Body of pancreas (tissue), 4 donors: Measurements from ENCODE around the gene LGALS1.

Source experiments
- POLR2A ChIP-seq, 3 donors: fragments of 450-650 bp; IDR thresholded peaks; one replicate each; pipeline ENCODE4 v1.6.1; 2016; ENCODE audit warnings: antibody characterized with exemption in 3 of 3, mild to moderate bottlenecking in 2 of 3
- TF ChIP-seq, protein P1 (sequence below), 7 experiments: fragments of 450-650 bp in 4 of 7; fragments of 200-600 bp in 3 of 7; sonication (generic) in 3 of 7; IDR thresholded peaks; one replicate each; pipeline ENCODE4 v1.5.1; 2016 to 2019; ENCODE audit warnings: antibody characterized with exemption in 7 of 7

DNA sequence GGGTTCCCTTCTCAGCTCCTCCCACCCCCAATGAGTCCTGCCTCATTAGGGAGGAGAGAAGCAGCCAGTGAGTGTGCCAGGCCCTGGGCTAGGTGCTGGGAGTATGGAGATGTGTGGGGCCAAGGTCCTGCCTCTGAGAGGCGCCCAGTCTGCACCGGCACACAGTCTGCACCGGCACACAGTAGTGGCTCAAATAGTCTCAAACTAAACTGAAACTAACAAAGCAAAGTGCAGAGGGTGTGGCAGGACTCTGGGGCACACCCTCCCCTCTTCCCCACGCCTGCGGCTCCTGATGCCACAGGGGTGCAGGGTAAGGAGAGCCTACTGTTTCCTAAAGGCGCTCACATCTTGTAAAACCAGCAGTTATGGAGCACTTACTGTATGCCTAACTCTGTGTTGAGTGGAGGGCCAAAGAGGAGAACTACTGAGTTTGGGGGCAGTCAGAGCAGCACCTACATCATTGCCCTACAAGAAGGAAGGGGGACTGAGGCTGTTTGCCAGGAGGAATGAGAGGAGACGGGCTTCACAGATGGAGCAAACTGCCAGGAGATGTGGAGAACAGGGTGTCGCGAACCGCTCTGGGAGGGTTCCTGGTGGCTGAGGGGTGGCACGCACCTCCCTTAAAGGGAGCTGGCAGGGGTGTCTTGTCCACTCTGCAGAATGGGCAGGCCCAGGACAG, 36.9 kb upstream of the LGALS1 start:
- TF ChIP-seq, protein P1, sequence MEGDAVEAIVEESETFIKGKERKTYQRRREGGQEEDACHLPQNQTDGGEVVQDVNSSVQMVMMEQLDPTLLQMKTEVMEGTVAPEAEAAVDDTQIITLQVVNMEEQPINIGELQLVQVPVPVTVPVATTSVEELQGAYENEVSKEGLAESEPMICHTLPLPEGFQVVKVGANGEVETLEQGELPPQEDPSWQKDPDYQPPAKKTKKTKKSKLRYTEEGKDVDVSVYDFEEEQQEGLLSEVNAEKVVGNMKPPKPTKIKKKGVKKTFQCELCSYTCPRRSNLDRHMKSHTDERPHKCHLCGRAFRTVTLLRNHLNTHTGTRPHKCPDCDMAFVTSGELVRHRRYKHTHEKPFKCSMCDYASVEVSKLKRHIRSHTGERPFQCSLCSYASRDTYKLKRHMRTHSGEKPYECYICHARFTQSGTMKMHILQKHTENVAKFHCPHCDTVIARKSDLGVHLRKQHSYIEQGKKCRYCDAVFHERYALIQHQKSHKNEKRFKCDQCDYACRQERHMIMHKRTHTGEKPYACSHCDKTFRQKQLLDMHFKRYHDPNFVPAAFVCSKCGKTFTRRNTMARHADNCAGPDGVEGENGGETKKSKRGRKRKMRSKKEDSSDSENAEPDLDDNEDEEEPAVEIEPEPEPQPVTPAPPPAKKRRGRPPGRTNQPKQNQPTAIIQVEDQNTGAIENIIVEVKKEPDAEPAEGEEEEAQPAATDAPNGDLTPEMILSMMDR (IDR thresholded peaks at IDR 0.05) = no peak
- no peak for TF ChIP-seq POLR2A (IDR thresholded peaks at IDR 0.05)
